DLD1 (cell line): ENCODE measurements around the gene KDM4B.

Source experiments
- in situ Hi-C: cut with HindIII; loops from 2 replicates; pipeline ENCODE4 v1.10.0; 2017; ENCODE audit warnings: low sequenced_read_pairs

Gene KDM4B

DNA sequence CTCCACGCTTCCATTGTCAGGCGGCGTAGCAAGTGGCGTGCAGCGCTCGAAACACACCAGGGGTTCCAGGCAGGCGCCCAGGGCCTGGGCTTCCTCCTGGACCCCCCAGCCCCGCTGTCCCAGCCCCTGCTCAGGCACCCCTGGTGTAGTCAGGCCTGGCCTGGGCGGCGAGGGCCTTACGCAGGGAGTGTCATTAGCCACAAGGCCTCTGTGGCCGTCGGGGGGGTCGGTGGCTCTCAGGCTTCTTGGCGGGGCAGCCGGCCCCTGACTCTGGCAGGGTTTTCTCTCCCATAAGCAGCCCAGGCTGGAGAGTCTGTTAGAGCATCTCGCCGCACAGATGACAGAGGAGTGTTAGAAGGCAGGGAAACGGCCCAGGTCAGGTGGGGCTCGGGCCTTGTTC is 116.7 kb downstream of the KDM4B start:
- in situ Hi-C loops: no loop called here

DNA sequence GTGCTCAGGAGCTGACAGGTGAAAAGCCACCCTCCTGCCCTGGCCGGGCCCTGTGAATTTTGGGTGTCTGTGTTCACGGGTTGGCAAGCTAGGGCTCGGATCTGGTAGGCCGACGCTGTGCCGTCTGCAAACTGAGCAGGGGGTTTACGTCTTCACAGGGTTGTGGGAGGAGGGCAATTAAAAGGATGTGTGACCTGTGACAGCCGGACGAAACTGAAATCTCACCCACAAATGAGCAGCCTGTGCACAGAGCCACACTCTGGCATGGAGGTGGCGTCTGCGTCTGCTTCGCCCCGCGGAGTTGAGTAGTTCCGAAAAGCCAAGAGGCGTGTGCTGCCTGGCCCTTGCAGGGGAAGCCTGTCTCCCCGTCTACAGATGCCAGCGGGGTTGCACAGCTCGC is 117.3 kb downstream of the KDM4B start:
- in situ Hi-C loops: no loop called here

DNA sequence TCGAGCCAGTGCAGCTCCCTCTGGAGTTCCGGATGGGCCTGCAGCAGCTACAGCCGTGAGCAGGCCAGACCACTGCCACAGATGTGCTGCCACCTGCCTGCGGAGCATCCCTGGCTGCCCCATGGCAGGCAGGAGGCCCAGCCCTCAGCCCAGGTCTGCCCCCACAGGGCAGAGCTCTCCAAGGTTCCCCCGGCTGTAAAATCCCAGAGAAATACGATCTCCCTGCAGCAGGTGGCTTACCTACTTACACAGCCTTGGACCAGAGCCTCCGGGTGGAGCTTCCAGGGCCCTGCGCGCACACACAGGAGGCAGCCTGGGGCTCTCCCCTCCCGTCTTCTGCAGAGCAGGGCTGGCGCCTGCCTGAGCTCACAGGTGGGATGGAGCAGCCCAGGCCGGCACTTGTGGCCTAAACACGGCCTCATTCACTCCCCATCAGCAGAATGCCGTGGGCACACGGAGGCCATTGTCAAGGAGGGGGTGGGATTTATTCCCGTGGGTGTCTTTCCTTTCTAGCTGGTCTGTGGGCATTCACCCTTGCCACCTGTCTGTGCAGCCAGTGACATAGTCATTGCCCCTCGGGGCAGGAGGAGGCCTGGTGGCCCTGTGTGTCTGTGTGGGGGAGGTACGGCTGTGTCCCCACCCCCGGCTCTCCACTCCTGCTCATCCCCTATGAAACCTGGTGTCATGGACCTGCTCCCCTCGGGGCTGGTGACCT is 118.0 kb downstream of the KDM4B start:
- in situ Hi-C loops: no loop called here

DNA sequence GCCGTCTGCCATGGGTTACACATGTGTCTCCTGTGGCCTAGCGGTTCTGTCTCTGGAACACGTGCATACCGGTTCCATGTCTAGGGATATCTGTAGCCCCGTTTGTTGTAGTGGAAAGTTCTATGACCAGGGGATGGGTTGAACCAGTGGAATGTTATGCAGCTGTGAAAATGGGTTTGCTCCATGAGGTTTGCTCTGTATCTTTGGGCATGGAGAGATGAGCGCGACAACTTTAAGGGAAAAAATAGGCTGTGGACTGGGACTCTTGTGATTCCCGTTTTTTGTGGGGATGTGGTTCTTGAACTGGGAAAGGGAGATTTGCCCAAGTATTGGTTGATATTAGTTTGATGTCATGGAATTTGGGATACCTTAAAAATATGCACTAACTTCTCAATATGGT is 120.4 kb downstream of the KDM4B start:
- in situ Hi-C loops: no loop called here

DNA sequence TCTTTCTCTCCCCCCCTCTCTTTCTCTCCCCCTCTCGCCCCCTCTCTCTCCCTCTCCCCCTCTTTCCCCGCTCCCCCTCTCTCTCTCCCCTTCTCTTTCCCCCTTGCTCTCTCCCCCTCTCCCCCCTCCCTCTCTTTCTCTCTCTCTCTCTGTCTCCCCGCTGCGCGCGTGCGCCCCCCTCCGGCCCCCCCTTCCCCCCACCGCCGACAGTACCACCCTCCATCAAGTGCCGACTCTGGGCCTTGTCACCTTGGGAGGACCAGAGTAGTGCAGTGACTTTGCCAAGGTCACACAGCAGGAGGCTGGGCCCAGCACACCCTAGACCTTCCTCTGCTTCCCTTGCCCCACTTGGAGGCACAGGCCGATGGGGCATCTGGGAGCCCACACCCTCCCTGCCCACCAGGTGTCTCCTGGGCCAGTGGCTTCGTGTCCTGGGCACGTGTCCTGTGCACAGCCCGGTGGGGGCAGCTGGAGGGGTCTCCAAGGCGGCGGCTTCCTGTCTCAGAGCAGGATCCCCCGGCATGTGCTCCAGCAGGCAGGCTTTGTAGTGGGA is 121.6 kb downstream of the KDM4B start:
- in situ Hi-C loops: no loop called here

DNA sequence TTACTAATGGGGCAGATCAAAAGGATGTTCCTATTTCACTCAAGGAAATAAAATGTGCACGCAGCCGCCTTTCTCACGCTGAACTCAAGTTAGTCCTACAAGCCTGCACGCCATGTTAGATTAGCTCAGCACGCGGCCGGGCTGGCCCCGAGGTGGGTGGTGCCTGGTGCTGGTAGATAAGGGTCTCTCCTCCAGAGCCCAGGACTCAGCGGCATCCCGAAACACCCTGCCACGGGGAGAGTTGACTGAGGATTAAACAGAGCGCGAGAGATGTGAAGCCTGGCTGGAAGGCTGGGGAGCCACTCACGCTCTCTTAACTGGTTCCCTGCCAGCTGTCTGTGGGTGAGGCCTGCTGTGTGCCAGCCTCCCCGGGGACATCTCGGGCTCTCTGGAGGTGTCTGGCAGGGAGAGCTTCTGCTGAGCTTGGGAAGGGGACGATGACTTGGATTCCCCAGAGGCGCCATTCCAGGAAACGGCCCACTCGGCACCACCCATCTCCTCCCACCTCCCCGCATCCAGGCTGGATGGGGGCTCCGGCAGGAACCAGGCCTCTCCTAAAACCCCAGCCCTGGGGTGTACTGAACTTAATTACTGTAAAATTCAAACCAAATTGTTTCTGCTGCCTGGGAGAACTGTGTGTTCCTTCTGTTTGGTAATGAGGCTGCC is 122.2 kb downstream of the KDM4B start:
- in situ Hi-C loops: no loop called here

DNA sequence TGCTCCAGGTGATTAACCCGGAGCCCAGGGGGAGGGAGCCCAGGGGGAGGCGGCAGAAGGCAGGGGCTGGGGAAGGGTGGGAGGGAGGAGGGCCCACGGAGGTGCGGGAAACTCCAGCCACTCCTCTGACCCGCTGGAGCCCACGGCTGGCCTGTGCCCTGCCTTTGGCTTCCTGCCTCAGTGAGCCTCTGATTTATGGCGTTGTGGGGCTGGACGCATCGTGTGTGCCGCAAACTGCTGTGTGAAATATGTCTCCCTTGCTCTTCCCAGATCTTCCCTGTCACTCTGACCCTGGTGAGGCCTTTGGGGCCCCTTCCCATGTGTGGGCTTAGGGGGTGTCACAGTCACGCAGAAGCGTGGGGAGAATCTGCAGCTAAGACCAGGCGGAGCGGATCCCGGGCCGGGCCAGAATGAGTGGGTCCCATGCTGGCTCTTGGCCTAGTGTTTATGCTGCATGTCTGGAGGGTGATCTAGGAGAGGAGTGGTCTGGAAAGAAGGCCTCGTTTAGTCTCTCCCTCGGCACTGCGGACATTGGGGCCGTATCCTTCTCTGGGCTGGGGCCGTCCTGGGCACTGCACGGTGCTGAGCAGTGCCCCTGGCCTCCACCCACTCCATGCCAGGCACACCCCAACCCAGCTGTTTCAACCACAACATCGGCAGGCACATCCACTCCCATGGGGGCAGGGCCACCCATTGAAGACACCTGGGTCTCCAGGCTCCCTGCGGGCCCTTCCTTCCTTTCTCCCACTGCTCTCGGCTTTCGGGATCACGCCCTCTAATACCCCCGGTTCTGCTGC is 123.0 kb downstream of the KDM4B start:
- in situ Hi-C loops: no loop called here

DNA sequence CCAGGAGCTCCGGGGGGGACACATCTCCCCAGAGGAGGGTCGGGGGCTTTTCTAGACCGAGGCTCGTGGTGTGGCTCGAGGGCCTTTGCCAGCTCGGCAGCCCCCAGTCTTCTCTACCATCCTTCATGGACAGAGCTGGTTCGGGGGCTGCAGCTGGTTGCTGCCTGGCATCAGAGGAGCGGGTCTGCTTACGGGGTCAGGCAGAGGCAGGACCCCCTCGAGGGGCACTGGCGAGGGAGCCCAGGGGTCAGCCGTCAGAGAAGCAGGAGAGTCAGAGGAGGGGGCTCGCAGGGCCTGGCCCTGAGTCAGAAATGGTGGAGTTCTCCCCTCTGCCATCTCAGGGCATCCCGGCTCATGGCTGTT is 123.5 kb downstream of the KDM4B start:
- in situ Hi-C loops: no loop called here

DNA sequence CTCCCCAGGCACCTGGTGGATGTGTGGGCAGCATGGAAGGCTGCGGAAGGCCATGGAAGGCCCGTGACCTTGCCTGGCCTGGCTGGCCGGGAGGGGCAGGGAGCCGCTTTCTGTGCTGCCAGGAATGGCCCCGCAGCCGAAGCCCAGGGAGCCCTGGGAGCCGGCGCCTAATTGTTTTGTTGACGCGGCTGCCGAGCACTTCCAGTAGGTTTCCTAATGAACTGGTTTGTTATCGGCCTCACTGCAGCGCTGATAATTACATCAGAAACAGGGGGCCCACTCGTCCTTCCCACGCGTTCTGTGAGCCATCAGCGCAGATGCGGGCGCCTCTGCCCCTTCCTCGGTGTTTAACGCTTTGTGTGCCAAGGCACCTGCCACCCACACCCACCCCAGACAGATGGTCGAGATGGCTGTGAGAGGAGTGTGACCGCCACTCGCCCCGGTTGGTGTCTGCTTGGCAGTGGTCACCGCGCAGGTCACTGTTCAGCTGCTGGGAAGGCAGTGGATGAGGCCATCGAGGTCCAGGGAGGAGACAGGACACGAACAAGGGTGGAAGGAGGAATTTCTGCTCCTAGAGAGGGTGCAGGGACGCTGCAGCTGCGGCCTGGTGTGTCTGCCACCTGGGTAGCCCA is 124.5 kb downstream of the KDM4B start:
- in situ Hi-C loops: no loop called here

DNA sequence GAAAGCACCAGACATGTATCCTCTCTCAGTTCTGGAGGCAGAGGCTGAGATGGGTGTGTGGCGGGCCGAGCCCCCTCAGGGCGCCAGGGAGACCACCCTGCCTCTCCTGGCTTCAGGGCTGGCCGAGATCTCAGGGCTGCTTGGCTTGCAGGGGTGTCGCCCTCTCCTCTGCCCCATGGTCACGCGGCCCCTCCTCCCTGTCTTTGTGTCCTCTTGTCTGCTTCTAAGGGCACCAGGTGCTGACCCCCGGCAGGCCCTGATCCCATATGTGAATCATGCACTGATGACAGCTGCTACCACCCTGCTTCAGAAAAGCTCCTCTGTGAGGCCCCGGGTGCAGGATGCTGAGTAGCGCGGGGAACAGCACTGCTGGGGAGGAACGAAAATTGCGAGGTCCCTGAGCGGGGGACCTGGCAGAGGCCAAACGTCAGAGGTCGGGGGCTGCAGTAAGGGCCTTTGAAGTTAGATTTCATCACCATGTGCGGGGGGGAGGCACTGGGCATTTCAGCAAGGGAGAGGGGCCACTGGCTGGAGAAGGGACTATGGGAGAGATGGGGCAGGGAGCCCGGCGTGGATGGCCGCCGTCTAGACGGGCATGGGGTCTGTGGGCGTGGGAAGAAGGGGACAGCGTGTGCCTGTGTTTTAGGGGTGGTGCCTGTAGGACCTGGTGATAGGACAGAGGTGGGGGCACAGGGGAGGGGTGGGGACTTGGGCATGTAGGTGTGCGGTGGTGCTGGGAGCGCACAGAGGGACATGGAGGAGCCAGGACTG is 125.2 kb downstream of the KDM4B start:
- in situ Hi-C loops: no loop called here

DNA sequence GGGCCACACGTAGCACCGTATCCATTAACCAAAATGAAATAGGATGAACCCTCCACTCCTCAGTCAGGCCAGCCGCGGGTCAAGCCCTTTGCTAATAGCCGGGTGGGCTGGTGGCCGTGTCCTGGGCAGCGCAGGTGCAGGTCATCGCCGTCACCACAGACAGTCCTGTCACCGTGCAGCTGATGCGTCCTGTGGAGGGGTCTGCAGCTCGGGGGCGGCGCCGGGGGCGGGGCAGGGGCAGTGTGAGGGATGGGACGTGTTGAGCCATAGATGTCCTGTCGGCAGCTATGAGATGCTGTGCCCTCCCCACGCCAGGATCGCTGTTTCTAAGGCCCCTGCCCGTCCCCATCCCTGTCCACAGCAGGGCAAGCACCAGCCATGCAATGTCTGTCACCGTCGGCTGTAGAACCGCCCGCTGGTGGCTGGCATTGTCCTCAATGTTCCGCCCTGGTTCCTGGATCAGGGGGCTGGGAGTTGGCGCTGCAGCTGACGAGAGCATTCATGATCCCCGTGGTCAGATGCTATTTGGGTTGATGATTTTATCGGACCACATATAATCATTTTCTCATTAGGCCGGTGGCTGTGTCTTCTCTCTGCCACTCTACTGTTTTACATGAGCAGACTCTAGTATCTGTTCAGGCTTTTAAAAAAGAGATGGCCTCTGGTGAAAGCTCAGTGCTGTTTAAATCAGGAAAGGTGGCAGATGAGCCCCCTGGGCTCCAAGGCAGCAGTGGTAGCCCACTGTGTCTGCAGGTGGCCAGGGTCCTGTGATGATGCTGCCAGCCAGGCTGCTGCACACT is 126.1 kb downstream of the KDM4B start:
- in situ Hi-C loops: no loop called here

DNA sequence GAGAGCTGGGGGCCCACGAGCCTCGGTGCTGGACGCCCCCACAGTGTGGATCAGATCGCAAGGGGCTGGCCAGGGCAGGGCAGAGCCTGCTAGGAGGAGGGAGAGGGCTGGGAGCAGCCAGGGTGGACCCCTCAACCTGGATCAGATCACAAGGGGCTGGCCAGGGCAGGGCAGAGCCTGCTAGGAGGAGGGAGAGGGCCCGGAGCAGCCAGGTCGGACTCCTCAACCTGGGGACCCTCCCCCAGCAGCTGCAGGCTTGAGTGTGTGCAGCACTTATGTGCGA is 126.6 kb downstream of the KDM4B start:
- in situ Hi-C loops: no loop called here

DNA sequence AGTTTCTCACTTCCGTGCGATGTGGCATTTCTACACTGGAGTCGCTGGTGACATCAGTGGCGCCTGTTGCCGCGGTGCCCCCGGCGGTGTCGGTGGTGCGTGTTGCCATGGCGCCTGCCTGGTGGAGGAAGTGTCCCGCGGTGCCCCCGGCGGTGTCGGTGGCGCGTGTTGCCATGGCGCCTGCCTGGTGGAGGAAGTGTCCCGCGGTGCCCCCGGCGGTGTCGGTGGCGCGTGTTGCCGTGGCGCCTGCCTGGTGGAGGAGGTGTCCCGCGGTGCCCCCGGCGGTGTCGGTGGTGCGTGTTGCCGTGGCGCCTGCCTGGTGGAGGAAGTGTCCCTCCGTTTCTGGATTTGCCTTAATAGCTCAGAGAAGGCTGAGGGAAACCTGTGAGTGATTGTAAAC is 127.6 kb downstream of the KDM4B start:
- in situ Hi-C loops: no loop called here

DNA sequence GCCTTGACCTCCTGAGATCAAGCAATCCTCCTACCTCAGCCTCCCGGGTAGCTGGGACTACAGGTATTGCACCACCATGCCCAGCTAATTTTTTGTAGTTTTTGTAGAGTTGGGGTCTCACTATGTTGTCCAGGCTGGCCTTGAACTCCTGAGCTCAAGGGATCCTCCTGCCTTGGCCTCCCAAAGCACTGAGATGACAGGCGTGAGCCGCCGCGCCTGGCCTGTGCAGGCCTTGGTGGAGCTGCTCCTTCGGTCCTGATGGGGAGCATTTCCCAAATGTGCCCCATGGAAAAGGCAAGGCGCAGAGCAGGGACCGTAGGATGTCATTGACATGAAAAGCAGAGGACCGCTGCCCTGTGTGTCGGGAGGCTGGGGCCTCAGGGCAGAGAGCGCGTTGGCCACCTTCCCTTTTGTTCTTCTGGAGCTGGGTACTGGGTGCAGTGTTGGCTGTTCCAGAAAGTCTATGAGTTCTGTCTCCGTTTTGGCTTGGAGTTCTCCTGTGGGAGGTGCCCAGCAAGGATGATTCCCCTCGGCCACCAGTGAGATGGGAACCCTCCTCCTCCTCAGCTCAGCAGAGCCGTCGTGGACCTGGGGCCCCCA is 128.5 kb downstream of the KDM4B start:
- in situ Hi-C loops: no loop called here

DNA sequence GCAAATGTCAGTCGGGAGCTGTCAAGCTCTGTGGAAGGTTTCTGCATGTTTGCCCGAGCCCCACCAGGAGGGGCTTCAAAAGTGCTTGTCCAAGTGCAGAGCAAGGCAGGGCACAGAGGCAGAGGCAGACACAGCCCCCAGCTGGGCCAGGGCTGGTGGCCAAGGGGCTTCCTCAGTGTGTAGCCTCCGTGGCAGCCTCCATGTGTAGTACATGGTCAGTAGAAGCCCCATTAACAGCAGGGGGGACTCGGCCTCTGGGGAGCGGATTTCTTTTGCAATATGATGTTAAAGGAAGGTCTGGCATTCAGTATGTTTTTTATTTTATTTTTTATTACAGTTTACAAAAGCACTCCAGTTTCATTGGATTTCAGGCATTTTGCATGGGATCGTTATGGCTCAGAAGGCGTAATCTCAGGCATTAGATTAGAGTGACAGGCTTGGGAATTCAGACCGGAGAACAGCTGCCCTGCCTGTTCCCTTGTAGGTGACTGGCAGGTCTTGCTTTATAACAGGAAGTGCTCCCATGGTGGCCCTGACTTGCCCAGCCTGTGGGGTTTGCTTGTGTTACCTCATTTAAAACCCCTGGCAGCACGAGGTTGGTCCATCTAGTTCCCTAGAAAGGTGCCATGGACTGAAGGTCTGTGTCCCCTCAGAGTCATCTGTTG is 129.2 kb downstream of the KDM4B start:
- in situ Hi-C loops: no loop called here

DNA sequence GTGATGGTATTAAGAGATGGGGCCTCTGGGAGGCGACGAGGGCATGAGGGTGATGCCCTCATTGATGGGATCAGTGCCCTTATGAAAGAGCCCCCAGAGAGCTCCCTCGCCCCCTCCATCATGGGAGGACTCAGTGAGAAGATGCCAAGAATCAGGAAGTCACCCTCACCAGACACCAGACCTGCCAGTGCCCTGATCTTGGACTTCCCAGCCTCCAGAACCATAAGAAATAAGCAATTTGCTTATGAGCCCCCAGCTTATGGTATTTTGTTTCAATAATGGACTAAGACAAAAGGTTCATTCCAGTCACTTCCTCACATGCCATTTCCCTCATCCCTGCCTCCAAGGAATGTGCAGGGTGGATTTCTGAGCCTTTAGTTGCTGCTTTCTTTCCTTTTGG is 129.7 kb downstream of the KDM4B start:
- in situ Hi-C loops: no loop called here

DNA sequence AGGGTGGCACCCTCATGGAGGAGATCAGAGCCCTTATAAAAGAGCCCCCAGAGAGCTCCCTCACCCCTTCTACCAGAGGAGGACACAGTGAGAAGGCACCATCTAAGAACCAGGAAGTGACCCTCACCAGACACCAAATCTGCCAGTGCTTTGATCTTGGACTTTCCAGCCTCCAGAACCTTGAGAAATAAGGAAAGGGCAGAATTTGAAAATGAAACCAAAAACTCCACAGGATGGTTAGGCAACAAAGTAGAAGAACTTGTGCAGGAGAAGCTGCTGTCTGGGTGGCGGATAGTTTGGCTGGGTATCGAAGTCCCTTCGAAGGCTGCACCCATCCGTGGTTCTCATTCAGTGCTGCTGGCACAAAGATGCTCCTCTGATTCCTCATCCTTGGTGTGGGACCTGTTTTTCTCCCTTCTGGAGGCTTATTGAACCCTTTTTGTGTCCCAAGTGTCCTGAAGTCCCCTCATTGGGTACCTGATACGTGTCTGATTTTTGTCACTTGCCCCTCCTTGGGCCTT is 130.8 kb downstream of the KDM4B start:
- in situ Hi-C loops: no loop called here

DNA sequence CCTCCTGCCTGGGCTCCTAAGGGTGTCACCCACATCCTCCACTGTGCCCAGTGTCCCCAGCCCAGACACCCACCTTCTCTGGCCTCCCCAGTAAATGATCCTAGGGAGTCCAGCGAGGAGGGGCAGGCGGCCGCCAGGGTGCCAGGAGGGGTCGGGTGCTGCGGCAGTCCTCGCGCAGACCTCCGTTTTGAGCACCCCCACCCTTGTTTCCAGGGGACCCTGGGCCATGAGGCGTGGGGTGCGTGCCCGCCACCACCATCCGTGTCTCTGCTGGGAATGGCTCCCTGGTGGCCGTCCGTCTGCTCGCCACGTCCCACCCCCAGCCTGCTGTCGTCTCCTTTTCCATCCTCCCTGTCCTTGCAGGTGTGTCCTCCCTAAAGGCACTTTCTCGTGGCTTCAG is 133.0 kb downstream of the KDM4B start:
- in situ Hi-C loops: no loop called here

DNA sequence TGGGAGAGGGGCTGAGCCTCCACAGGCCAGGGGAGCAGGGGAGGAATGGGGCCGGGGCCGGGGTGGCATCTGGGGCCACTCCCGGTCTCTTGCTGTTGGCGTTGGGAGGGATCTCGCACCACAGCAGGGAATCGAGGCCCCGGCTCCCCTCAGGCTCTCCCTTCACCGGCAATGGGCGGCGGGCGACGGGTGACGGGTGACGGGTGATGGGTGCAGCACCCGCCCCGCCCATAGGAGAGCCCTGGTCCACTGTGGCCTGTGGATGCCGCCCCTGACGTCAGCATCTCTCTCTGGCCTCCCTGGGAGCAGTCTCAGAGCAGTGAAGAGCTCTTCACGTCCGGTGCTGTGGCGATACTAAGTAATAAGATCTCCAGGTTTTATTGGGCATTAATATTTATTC is 133.6 kb downstream of the KDM4B start:
- in situ Hi-C loops: no loop called here
